GM12872 (cell line): ENCODE measurements around the gene NOX3.

Experiments used
- TF ChIP-seq, protein P1 (sequence below): IDR thresholded peaks from 3 replicates; pipeline ENCODE4 v1.5.1; 2011; ENCODE audit warnings: low read depth, mild to moderate bottlenecking, low read length, moderate library complexity; ENCODE audit not compliant: insufficient read depth

NOX3 gene

DNA sequence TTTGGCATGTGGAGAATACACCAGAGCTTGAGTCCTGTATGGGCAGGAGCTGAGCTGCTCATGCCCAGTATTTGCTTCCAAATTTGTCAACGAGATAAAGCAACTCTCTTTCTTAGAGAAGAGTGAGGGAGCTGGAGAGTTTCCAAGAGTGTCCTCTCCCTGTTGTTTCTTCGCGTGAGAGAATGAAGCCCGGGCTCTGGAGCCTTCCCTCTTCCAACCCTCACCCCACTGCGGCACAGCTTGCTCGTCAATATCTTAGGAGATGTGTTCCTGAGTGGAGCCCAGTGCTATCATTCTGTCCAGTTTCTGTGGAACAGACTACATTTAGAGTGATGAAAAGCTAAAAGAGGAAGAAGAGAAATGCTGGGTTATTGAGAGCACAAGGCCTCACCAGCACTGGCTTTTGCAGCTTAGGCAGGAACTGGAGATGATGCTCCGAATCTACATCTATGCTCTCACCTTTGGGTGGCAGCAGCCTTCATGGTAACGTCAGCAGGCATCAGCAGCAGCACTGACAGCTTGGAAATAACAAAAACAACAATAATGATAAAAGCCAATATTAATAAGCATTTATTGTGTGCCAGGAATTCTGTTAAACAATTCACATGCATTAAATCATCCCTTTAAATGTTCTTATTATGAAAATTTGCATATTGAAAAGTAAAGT, 74.8 kb downstream of the NOX3 start:
- TF ChIP-seq, protein P1, sequence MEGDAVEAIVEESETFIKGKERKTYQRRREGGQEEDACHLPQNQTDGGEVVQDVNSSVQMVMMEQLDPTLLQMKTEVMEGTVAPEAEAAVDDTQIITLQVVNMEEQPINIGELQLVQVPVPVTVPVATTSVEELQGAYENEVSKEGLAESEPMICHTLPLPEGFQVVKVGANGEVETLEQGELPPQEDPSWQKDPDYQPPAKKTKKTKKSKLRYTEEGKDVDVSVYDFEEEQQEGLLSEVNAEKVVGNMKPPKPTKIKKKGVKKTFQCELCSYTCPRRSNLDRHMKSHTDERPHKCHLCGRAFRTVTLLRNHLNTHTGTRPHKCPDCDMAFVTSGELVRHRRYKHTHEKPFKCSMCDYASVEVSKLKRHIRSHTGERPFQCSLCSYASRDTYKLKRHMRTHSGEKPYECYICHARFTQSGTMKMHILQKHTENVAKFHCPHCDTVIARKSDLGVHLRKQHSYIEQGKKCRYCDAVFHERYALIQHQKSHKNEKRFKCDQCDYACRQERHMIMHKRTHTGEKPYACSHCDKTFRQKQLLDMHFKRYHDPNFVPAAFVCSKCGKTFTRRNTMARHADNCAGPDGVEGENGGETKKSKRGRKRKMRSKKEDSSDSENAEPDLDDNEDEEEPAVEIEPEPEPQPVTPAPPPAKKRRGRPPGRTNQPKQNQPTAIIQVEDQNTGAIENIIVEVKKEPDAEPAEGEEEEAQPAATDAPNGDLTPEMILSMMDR = no peak

DNA sequence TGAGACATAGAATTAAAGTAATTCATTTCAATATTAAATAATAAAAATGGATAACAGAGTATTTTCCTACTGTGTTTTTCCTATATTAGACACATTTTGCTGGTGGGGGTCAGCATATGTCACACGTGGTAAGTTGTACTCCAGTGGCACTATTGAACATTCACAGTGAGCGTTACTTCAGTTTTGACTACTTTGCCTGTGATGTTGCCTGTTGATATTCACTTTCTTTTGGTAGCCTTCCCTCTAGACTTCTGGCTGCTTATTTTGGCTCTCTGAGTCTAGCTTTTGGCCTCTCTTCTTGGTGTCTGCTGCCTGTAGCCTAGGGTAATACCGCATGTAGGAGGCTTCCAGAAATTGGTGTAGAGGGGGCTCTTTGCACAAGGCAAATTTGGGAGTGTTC, 76.9 kb downstream of the NOX3 start:
- TF ChIP-seq, protein P1 = no peak

DNA sequence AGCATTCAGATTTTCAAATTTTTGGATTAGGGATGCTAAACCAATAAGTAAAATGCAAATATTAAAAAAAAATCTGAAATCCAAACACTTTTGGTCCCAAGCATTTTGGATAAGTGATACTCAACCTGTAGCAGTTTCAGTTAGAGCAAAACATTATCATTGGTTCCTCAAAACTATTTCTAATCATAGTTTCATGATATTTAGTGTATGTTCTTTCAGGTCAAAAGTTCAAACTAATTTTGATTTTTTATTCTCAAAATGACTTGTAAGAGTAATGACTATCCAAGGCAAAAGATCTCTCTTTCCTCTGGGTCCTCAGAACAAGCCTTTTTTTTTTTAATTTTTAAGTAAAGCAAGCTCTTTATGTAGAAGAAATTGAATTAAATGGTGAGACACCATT, 77.4 kb downstream of the NOX3 start:
- TF ChIP-seq, protein P1 = no peak

DNA sequence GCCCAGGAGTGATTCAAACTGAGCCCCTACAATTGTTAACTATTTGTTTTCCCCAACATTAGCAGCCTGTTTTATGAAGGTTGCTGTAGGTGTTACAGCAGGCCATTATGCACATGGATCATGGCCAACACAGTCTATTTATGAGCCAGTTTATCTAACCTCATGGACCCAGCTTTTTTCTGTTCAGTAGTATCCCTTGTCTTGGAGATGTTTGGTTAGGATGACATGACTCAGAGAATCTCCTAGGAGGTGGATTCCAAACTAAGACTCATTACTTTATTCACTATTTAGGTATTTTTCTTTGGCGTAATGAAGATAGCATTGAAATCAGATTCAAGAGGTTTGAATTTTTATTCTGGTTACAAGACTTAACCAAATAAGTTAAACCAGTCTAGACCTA, 78.6 kb downstream of the NOX3 start:
- TF ChIP-seq, protein P1 = no peak

DNA sequence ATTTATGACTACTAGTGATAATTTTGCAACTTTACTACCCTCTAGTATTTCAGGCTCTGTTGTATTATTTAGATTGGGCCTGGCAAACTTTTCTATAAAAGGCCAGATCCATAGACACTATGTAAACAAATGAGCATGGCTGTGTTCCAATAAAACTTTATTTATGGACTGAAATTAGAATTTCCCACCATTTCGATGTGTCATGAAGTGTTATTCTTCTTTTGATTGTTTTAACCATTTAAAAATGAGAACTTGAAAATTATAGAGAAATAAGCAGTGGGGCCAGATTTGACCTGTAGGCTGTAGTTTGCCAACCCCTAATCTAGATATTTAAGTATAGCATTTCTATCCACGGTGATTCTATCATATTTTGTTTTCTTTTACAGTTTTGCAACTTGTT, 79.8 kb downstream of the NOX3 start:
- TF ChIP-seq, protein P1 = no peak

DNA sequence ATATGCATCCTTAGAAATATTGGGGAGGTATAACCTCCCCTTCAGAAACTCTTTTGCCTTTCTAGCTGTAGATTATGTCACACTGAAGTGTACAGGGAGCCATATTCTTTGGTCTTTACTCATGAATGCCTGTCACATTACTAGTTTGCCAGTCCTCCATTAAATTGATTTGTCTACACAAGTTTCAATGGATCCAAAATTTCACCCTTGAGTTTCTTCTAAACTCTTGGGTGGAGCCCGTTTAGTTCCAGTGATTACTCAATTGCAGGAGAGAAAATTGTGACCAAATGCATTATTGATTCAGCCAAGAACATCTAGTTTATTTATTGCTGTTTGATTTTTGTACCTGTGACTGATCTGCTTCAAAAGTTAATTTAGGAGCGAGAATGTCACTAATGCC, 81.0 kb downstream of the NOX3 start:
- TF ChIP-seq, protein P1 = no peak

DNA sequence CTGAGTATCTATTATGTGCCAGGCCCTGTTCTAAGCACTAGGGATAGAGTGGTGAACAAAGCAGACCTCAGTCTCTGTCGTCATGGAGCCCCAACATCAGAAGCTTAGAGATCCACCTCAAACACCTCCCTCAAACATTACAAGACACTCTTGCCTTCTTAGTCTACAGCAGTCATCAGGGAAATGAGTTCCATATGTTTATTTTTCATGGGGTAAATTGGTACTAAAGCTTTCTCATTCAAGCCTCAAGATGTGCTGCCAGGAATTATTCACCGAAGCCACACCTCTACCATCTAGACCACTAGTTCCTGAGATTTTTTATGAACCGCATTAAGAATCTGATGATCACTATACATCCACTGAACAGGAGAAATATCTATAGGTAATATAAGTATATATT, 82.4 kb downstream of the NOX3 start:
- TF ChIP-seq, protein P1 = no peak
